A673 (cell line): Measurements from ENCODE around the gene PDE6G.

Experiments used
- CTCF ChIP-seq: fragments of 300-800, 200-600 bp; sonication (generic); conservative IDR thresholded peaks from 2 replicates; pipeline ENCODE4 v1.5.1; 2017; ENCODE audit warnings: low read depth, mild to moderate bottlenecking, antibody characterized with exemption, low read length, moderate library complexity, mixed read lengths
- EZH2 ChIP-seq: fragments of 200-600 bp; sonication (generic); IDR thresholded peaks from 2 replicates; pipeline ENCODE4 v1.6.1; 2017; ENCODE audit warnings: borderline replicate concordance, low read depth, mild to moderate bottlenecking, mixed read lengths, antibody characterized with exemption, low read length; ENCODE audit not compliant: poor library complexity, severe bottlenecking

DNA sequence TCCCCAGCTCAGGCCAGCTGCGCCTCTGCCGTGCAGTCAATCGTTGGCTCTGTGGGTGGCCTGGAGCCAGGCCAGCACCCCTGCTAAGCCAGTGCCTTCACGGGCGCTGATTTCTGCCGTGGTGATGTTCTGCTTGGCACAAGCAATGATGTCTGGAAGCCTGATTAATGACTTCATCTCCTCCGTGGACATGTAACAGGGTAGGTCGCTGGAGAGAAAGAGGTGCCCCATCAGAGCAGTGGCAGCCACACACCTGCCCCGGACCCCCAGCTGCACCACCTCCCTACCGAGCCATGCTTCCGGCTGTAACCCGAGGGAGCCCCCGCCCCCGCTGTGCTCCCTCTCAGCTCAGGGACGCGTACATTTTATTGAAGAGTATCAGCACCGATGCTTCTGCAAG, 25.3 kb upstream of the PDE6G start:
- TF ChIP-seq CTCF, result no peak
- TF ChIP-seq EZH2, result no peak
